ENCODE results near the gene EFNA5. TPM values are rescaled to one million over a fixed set of nuclear protein-coding genes. Genes with fewer than 3 reads are reported as not detected.
"Not testable (repeated sequence)": the region's sequence is repeated elsewhere in the genome, so short reads cannot be mapped to it uniquely, and the experiment has no call there.

Gene EFNA5
- total RNA-seq, 1 donor from 2014 or later, result 12.6 TPM

GRCh38 chr5:107501965-107502675 lies 168.6 kb downstream of the EFNA5 start:
- Histone ChIP-seq H3K36me3 (ENCODE audit: control insufficient read depth, insufficient read depth, low read length) (peaks cover 1% of the 10 kb centered on the region), H3K4me3 (ENCODE audit: low read depth, low read length) (peak overlapping the region; percentile 21), H3K27me3 (ENCODE audit: control insufficient read depth, insufficient read depth, low read length) (no peaks in the 10 kb centered on the region)
- no peak for TF ChIP-seq CTCF (IDR thresholded peaks at IDR 0.05; ENCODE audit: insufficient read depth, low read length, poor library complexity, severe bottlenecking)
- no peak for DNase-seq (ENCODE audit: low read depth)

DNA sequence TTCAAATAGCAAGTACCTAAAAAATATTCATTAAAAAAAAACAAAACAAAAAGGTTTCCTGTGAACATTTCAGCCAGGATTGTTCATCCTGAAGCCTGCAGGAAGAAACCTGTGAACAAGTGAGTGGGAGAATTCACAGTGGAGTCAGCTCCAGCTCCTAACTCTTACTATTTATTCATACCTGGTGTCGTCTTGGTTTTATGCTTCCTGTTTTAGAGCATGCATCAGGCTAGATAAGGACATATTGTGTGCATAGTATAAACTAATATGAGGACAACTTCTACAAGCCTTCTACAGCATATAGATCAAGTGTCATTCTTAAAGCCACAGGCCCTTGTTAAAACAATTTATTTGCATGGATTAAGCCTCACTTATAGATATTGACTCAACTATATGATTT lies 169.9 kb downstream of the EFNA5 start:
- no peak for DNase-seq (ENCODE audit: low read depth)
- no peaks in the 10 kb centered on the region for H3K27me3 ChIP-seq (ENCODE audit: control insufficient read depth, insufficient read depth, low read length)

DNA sequence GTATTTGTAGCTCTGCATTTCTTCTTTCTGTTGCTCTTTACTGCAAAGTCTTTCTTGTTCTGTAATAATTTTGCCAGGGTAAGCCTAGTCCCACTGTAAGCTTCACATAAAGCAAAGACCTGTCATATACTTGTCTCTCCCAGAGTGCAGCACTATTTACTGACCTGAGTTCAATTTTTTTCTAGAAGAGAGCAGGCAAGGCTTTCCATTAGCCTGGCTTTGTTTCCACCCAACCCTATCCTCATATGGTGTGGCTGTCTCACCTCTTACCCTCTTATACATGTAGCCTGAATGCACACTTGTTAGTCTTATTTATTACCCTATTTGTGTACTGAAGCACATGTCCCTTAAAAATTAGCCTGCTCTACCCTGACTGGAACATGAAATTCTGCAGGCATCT lies 170.4 kb downstream of the EFNA5 start:
- Histone ChIP-seq H3K36me3 (ENCODE audit: control insufficient read depth, insufficient read depth, low read length) (peaks cover 1% of the 10 kb centered on the region), H3K4me3 (ENCODE audit: low read depth, low read length) (no peak overlapping the region), H3K27me3 (ENCODE audit: control insufficient read depth, insufficient read depth, low read length) (no peaks in the 10 kb centered on the region)
- no peak for DNase-seq (ENCODE audit: low read depth)
- TF ChIP-seq CTCF (IDR thresholded peaks at IDR 0.05; ENCODE audit: insufficient read depth, low read length, poor library complexity, severe bottlenecking), result no peak

More for the DNA sequence above, 169.9 kb downstream of the EFNA5 start:
- Histone ChIP-seq H3K36me3 (ENCODE audit: control insufficient read depth, insufficient read depth, low read length) (peaks cover 1% of the 10 kb centered on the region), H3K4me3 (ENCODE audit: low read depth, low read length) (no peak overlapping the region)
- TF ChIP-seq CTCF (IDR thresholded peaks at IDR 0.05; ENCODE audit: insufficient read depth, low read length, poor library complexity, severe bottlenecking), result no peak

- DNase-seq (ENCODE audit: low read depth), result no peak
- peaks cover 1% of the 10 kb centered on the region for H3K36me3 ChIP-seq (ENCODE audit: control insufficient read depth, insufficient read depth, low read length)
- H3K27me3 ChIP-seq (ENCODE audit: control insufficient read depth, insufficient read depth, low read length), result no peaks in the 10 kb centered on the region
- TF ChIP-seq CTCF (IDR thresholded peaks at IDR 0.05; ENCODE audit: insufficient read depth, low read length, poor library complexity, severe bottlenecking), result no peak
- no peak overlapping the region for H3K4me3 ChIP-seq (ENCODE audit: low read depth, low read length)
These were observed 171.0 kb downstream of the EFNA5 start for GRCh38 chr5:107499776-107500175.

GRCh38 chr5:107499237-107499636 lies 171.5 kb downstream of the EFNA5 start:
- no peak for TF ChIP-seq CTCF (IDR thresholded peaks at IDR 0.05; ENCODE audit: insufficient read depth, low read length, poor library complexity, severe bottlenecking)
- H3K27me3 ChIP-seq (ENCODE audit: control insufficient read depth, insufficient read depth, low read length), result no peaks in the 10 kb centered on the region

DNA sequence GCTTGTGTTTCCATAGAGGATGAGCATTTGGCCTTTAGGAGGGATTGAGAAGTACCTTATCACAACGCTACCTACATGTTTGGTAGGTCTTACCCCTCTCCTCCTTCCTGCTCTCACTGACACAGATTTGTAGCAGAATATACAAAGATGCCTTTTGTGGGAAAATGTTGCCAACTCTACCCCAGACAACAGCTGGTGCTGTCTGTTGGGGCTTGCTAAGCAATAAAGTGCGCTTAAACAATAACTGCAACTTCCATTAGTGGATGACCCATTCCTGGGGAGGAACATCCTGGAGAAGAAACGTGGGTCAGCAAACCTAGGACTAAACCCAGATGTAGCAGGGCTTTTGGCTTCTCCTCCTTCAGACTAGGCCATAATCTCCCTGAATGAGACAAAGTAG lies 174.3 kb downstream of the EFNA5 start:
- no peak for TF ChIP-seq CTCF (IDR thresholded peaks at IDR 0.05; ENCODE audit: insufficient read depth, low read length, poor library complexity, severe bottlenecking)
- Histone ChIP-seq H3K4me3 (ENCODE audit: low read depth, low read length) (no peak overlapping the region), H3K27me3 (ENCODE audit: control insufficient read depth, insufficient read depth, low read length) (no peaks in the 10 kb centered on the region), H3K36me3 (ENCODE audit: control insufficient read depth, insufficient read depth, low read length) (no peaks in the 10 kb centered on the region)
- DNase-seq (ENCODE audit: low read depth), result no peak

More at GRCh38 chr5:107499237-107499636, 171.5 kb downstream of the EFNA5 start:
- peaks cover 1% of the 10 kb centered on the region for H3K36me3 ChIP-seq (ENCODE audit: control insufficient read depth, insufficient read depth, low read length)
- DNase-seq (ENCODE audit: low read depth), result no peak
- H3K4me3 ChIP-seq (ENCODE audit: low read depth, low read length), result no peak overlapping the region

DNA sequence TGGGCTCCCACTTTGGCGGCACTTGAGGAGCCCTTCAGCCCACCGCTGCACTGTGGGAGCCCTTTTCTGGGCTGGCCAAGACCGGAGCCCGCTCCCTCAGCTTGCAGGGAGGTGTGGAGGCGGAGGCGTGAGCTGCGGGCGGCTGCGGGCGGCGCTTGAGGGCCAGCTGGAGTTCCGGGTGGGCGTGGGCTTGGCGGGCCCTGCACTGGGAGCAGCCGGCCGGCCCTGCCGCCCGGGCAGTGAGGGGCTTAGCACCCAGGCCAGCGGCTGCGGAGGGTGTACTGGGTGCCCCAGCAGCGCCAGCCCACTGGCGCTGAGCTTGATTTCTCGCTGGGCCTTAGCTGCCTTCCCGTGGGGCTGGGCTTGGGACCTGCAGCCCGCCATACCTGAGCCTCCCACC lies 176.6 kb downstream of the EFNA5 start:
- DNase-seq (ENCODE audit: low read depth); H3K4me3 ChIP-seq (ENCODE audit: low read depth, low read length); H3K27me3 ChIP-seq (ENCODE audit: control insufficient read depth, insufficient read depth, low read length); H3K36me3 ChIP-seq (ENCODE audit: control insufficient read depth, insufficient read depth, low read length): not testable (repeated sequence)
